ENCODE measurements around the gene AFAP1L1. TPM values are rescaled to one million over a fixed set of nuclear protein-coding genes. Genes with fewer than 3 reads are reported as not detected.

AFAP1L1 gene
- polyA plus RNA-seq, 1 experiment = 1.8 TPM

GRCh38 chr5:149278451-149279210, 7.0 kb downstream of the AFAP1L1 start:
- Histone ChIP-seq H3K4me3 (ENCODE audit: low read depth, low read length) (no peak overlapping the region), H3K27me3 (ENCODE audit: control insufficient read depth, insufficient read depth, low read length) (no peaks in the 10 kb centered on the region), H3K9me3 (ENCODE audit: control insufficient read depth, insufficient read depth, low read length) (no peaks in the 10 kb centered on the region), H3K27ac (ENCODE audit: low read depth, low read length) (no peak overlapping the region)
- DNase-seq (ENCODE audit: low read depth, low spot score) = no peak
- TF ChIP-seq CTCF (IDR thresholded peaks at IDR 0.05; ENCODE audit: low read depth, low read length) = no peak
- ChIA-PET CTCF (interaction anchor here (0.7 to 1.9 kb wide), 4 partner anchors 9 to 39 kb away, joined by 3 to 11 read pairs (median 4); no protein-coding TSS in a partner anchor), POLR2A (no interaction called here)

- no peaks in the 10 kb centered on the region for H3K9me3 ChIP-seq (ENCODE audit: control insufficient read depth, insufficient read depth, low read length)
- no peak for DNase-seq (ENCODE audit: low read depth, low spot score)
- no peak overlapping the region for H3K4me3 ChIP-seq (ENCODE audit: low read depth, low read length)
- H3K27ac ChIP-seq (ENCODE audit: low read depth, low read length) = no peak overlapping the region
- POLR2A ChIA-PET = no interaction called here
- no peak for TF ChIP-seq CTCF (IDR thresholded peaks at IDR 0.05; ENCODE audit: low read depth, low read length)
- H3K27me3 ChIP-seq (ENCODE audit: control insufficient read depth, insufficient read depth, low read length) = no peaks in the 10 kb centered on the region
- CTCF ChIA-PET = interaction anchor here (0.6 to 1.9 kb wide), 6 partner anchors 10 to 548 kb away, joined by 3 to 11 read pairs (median 4); no protein-coding TSS in a partner anchor
These were observed 8.0 kb downstream of the AFAP1L1 start for GRCh38 chr5:149279661-149280060.

- TF ChIP-seq CTCF (IDR thresholded peaks at IDR 0.05; ENCODE audit: low read depth, low read length) = 0 out of 2 replicates have a peak, but pooled peaks have one; percentile 2
- POLR2A ChIA-PET = no interaction called here
- no peak for DNase-seq (ENCODE audit: low read depth, low spot score)
- CTCF ChIA-PET = interaction anchor here (0.6 to 1.9 kb wide), 4 partner anchors 11 to 549 kb away, joined by 3 to 11 read pairs (median 4); no protein-coding TSS in a partner anchor
- Histone ChIP-seq H3K4me3 (ENCODE audit: low read depth, low read length) (no peak overlapping the region), H3K27me3 (ENCODE audit: control insufficient read depth, insufficient read depth, low read length) (no peaks in the 10 kb centered on the region), H3K9me3 (ENCODE audit: control insufficient read depth, insufficient read depth, low read length) (no peaks in the 10 kb centered on the region), H3K27ac (ENCODE audit: low read depth, low read length) (no peak overlapping the region)
These were observed 8.5 kb downstream of the AFAP1L1 start for GRCh38 chr5:149280124-149280523.

- ChIA-PET POLR2A (no interaction called here), CTCF (interaction anchor here (1.9 kb wide), 1 partner anchor 11 kb away, joined by 11 read pairs; no protein-coding TSS in a partner anchor)
- H3K4me3 ChIP-seq (ENCODE audit: low read depth, low read length) = no peak overlapping the region
- no peak overlapping the region for H3K27ac ChIP-seq (ENCODE audit: low read depth, low read length)
- DNase-seq (ENCODE audit: low read depth, low spot score) = no peak
- H3K27me3 ChIP-seq (ENCODE audit: control insufficient read depth, insufficient read depth, low read length) = no peaks in the 10 kb centered on the region
- TF ChIP-seq CTCF (IDR thresholded peaks at IDR 0.05; ENCODE audit: low read depth, low read length) = no peak
- no peaks in the 10 kb centered on the region for H3K9me3 ChIP-seq (ENCODE audit: control insufficient read depth, insufficient read depth, low read length)
These were observed 9.1 kb downstream of the AFAP1L1 start for GRCh38 chr5:149280802-149281201.
